HG03196 (cell line): ENCODE data around the gene CCDC61.
A peak's percentile ranks its signal among the peaks of the same experiment; 100 is the strongest.

Experiments used
- ATAC-seq: cut with Tn5 transposase; IDR thresholded peaks from one replicate; pipeline ENCODE4 v1.9.1; 2021; ENCODE audit not compliant: unreplicated experiment

Gene CCDC61, protein sequence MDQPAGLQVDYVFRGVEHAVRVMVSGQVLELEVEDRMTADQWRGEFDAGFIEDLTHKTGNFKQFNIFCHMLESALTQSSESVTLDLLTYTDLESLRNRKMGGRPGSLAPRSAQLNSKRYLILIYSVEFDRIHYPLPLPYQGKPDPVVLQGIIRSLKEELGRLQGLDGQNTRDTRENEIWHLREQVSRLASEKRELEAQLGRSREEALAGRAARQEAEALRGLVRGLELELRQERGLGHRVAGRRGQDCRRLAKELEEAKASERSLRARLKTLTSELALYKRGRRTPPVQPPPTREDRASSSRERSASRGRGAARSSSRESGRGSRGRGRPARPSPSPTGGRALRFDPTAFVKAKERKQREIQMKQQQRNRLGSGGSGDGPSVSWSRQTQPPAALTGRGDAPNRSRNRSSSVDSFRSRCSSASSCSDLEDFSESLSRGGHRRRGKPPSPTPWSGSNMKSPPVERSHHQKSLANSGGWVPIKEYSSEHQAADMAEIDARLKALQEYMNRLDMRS

DNA sequence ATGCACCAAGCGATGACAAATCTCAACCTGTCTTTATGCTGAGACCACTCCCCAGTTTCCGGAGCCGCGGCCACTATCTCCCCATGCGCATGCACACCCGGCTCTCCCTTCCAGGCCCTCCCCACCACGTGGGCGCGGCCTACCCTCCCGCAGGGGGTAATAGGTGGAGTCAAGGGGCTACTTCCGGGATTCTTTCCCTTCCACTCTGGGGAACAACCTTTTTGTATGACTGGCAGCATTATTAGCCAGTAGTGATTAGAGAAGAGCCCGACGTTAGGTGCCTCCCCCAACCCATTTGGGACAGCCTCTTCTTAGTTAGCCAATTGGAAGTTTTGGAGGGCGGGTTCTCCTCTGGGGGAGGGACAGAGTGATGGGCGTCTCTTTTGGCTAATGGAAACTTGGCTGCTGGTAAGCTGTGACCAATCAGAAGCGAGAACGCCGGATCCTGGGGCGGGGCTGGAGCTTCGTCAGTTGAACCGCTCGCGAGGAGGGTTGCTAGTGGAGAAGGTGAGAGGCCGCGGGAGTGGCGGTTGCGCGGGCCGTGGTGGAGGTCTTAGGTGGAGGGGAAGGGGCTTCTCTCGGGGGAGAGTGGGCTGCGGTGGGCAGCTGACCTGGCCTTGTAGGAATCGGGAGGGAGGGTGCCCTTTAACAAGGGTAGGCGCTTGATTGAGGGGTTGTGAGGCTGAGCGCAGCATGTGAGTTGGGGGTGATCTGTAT is at the start of gene CCDC61:
Gene CCDC61, plus strand, starts transcription at position 470 of the 717 bp plus-strand sequence. CDS start 7,552 bp downstream, outside the sequence.
- peak; percentile 93 for ATAC-seq

DNA sequence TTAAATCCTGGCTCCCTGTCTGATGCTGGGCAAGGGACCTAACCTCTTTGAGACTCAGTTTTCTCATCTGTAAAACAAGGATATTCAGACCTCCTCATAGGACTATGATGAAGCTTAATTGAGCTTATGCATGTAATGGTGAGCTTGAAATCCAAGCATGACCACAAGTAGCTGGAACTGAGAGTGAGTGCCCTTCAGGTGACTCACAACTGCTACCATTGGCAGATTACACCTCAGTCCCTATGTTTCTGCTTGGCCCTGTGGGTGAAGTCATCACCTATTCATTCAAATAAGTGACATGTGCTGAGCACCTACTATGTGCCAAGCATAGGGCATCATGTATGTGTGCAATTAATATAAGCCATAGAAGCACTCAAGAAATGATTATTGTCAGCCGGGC is 47.3 kb upstream of the CCDC61 start:
- no peak for ATAC-seq

DNA sequence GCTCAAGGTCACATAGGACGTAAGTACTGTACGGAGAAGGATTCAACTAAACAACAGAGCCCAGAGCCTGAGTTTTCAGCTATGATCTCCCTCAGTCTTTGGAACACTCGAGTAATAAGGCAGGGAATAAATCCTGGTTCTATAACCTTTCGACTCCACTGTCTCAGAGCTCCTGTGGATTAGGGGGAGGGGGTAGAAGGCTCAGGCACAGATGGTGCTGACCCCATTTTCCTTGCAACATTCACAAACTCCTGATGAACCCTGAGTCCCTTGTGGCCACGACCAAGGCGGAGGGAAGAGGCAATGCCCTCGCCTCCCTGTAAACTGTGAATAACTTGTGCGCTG is 43.0 kb upstream of the CCDC61 start:
- ATAC-seq = no peak

- no peak for ATAC-seq
Measured at GRCh38 chr19:45952686-45953505, 42.4 kb upstream of the CCDC61 start.

DNA sequence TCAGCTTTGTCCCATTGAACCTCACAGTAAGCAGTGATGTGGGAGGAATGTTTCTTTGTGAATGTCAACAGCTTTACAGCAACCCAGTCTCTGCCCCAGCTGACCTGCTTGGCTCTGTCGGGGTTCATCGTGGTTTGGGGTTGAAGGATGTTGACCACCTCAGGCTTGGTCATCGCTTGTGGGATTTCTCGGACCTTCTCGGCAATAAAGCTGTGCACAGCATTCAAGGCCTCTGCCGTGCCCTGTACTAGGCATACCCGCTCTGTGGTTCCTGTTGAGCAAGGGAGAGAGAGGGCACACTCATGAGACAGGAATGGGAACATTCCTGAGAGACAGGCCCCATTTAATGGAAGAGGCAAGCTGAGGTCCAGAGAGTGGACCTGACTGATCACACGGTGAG is 41.6 kb upstream of the CCDC61 start:
- ATAC-seq = no peak

GRCh38 chr19:45954156-45954555 is 41.1 kb upstream of the CCDC61 start:
- ATAC-seq = no peak

DNA sequence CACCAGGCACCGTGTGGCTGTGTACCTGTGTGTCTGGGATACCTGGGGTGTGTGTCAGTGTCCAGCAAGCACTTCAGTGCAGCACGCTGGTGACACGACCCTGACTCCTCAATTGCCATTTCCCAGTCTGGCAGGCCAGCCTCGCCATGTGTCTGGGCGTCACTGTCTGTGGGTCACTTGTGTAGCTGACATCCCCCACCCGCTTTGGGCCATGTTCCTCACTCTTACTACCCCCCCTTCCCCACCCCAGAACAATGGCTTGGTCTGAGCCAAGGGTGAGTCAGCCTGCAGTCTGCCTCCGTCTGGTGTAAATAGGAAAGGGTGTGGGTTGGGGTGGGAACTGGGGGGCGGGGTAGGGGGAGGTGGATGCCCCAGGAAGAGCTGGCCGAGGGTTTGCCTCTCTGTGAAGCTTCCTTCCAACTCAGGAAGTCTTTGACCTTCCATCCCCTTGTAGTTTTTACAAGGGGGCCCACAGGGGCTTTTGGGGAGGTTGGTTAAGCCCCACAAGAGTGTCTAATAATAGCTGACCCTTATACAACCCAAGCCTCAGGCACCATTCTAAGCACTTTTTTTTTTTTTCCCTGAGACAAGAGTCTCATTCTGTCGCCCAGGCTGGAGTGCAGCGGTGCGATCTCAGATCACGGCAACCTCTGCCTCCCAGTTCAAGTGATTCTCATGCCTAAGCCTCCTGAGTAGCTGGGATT is 39.2 kb upstream of the CCDC61 start:
- no peak for ATAC-seq

GRCh38 chr19:45958320-45958719 is 36.9 kb upstream of the CCDC61 start:
- ATAC-seq = no peak

- no peak for ATAC-seq
Measured at GRCh38 chr19:45958769-45959516, 36.3 kb upstream of the CCDC61 start.

DNA sequence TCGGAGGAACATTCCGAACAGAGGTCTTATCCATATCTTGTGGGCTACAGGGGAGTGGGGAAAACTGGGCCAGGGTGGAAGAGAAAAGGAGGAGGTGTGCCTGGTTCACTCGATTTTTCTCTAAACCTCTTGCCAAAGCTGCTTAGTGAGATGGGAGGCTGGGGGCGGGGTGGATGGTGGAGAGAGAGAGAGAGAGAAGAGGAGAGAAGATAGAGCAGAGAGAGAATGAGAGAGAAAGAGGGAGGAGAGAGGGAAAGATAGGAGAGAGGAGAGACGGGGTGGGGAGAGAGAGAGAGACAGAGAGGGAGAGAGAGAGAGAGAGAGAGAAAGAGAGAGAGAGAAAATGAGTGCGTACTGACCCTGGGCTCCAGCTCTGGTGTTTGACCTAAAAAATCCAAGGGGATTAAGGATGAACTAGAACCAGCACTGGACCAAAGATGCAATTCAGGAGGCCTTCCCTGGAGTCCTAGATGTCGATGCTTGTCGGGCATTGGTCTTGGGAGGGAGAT is 35.7 kb upstream of the CCDC61 start:
- no peak for ATAC-seq

DNA sequence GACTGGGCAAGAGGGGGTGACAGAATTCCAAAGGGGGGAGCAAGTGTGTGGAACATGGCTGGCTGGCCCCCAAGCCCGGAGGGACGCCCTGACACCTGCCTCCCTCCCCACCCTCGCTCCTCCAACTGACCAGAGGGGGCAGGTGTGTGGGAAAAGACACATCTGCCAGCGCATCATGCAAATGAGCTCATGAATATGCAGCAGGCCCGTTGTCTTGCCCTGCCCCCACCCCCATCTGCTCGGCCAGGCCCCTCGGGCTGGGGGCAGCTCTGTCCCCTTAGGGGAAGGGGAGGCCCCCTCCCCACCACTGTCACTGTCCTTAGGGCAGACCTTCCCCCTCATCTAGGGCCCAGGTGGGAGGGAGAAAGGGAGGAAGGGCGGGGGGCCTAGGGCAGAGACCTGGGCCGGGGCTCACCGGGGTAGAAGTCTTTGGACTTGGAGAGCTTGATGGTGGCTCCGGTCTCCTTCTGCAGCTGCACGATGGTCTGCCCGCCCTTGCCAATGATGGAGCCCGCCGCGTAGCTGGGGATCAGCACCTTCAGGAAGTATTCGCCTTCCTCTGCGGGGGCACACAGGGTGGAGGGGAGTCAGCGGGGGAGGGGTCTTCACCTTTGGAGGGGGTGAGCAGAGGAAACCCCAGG is 34.6 kb upstream of the CCDC61 start:
- no peak for ATAC-seq

- no peak for ATAC-seq
Measured at GRCh38 chr19:45962021-45962420, 33.2 kb upstream of the CCDC61 start.

- no peak for ATAC-seq
Measured at GRCh38 chr19:45967246-45967645, 28.0 kb upstream of the CCDC61 start.

GRCh38 chr19:45968626-45969025 is 26.6 kb upstream of the CCDC61 start:
- ATAC-seq = no peak

- no peak for ATAC-seq
Measured at GRCh38 chr19:45969676-45970075, 25.6 kb upstream of the CCDC61 start.

- ATAC-seq = no peak
Measured at GRCh38 chr19:45971260-45971902, 23.9 kb upstream of the CCDC61 start.

GRCh38 chr19:45972081-45972946 is 23.0 kb upstream of the CCDC61 start:
- no peak for ATAC-seq
